Ascending aorta (tissue), 2 donors: ENCODE results near the gene GPR25. TPM values are rescaled to one million over a fixed set of nuclear protein-coding genes. Genes with fewer than 3 reads are reported as not detected.

ENCODE experiments used
- DNase-seq, 2 donors: peaks; one replicate each; pipeline ENCODE4 v3.0.0-alpha.2; 2019; ENCODE audit warnings: low spot score in 2 of 2
- H3K27ac ChIP-seq, 2 donors: fragments of 200-600 bp; sonication (generic); one replicate each; pipeline ENCODE4 v1.5.1; 2016 to 2017; ENCODE audit warnings: mild to moderate bottlenecking in 1 of 2
- H3K27me3 ChIP-seq: fragments of 200-600 bp; sonication (generic); one replicate; pipeline ENCODE4 v1.5.1; 2017
- H3K36me3 ChIP-seq, 2 donors: fragments of 200-600 bp; sonication (generic); one replicate each; pipeline ENCODE4 v1.5.1; 2016
- H3K4me1 ChIP-seq, 2 donors: fragments of 200-600 bp; sonication (generic); one replicate each; pipeline ENCODE4 v1.5.1; 2016 to 2017; ENCODE audit warnings: mild to moderate bottlenecking in 1 of 2
- H3K4me3 ChIP-seq, 2 donors: fragments of 200-600 bp; sonication (generic); one replicate each; pipeline ENCODE4 v1.5.1; 2016 to 2017; ENCODE audit warnings: mild to moderate bottlenecking in 1 of 2
- H3K9me3 ChIP-seq, 2 donors: fragments of 200-600 bp; sonication (generic); one replicate each; pipeline ENCODE4 v1.5.1; 2016
- CTCF ChIP-seq, 3 experiments: fragments of 200-600 bp in 2 of 3; fragments of 450-650 bp in 1 of 3; sonication (generic) in 2 of 3; IDR thresholded peaks; one replicate each; pipeline ENCODE4 v1.5.1; 2016 to 2019; ENCODE audit warnings: antibody characterized with exemption in 3 of 3, mild to moderate bottlenecking in 1 of 3, moderate library complexity in 1 of 3
- intact Hi-C: fragments of 100-400 bp; cut with DNase I; formaldehyde crosslinking; loops from one replicate; pipeline ENCODE4 v1.15.1; 2023
- total RNA-seq: library from RNA; depleted of rRNA; stranded (reverse); fragments of >200 nt; gene quantifications from one replicate; pipeline ENCODE4 v1.1.0, GENCODE V29; 2016

Gene GPR25
- not detected for total RNA-seq

GRCh38 chr1:200872446-200873115 lies at the start of gene GPR25:
GPR25 (plus strand) TSS chr1:200872981; CDS start chr1:200873038, 57 bp downstream.
- Histone ChIP-seq H3K4me1 (peaks cover 9 to 10% of the 10 kb centered on the region in 2 donors), H3K4me3 (peak within 1 kb of the TSS; percentile 46 to 53), H3K27me3 (no peaks in the 10 kb centered on the region), H3K36me3 (no peaks in the 10 kb centered on the region), H3K27ac (no peak within 1 kb of the TSS), H3K9me3 (no peaks in the 10 kb centered on the region)
- DNase-seq = peak in 1 of 2 donors; percentile 48
- no peak for TF ChIP-seq CTCF (IDR thresholded peaks at IDR 0.05)
- intact Hi-C loops = no loop called here

GRCh38 chr1:200831091-200831490 lies 41.7 kb upstream of the GPR25 start:
- Histone ChIP-seq H3K27ac (no peak overlapping the region), H3K9me3 (no peaks in the 10 kb centered on the region), H3K27me3 (no peaks in the 10 kb centered on the region), H3K36me3 (peaks cover 0 to 6% of the 10 kb centered on the region in 2 donors), H3K4me3 (no peak overlapping the region), H3K4me1 (no peaks in the 10 kb centered on the region)
- DNase-seq = no peak
- no peak for TF ChIP-seq CTCF (IDR thresholded peaks at IDR 0.05)
- intact Hi-C loops = no loop called here

- peaks cover 0 to 10% of the 10 kb centered on the region in 2 donors for H3K9me3 ChIP-seq
- H3K27me3 ChIP-seq = no peaks in the 10 kb centered on the region
- intact Hi-C loops = no loop called here
- H3K4me3 ChIP-seq = no peak overlapping the region
- DNase-seq = no peak
- no peak overlapping the region for H3K27ac ChIP-seq
- H3K4me1 ChIP-seq = no peaks in the 10 kb centered on the region
- H3K36me3 ChIP-seq = peaks cover 0 to 11% of the 10 kb centered on the region in 2 donors
- TF ChIP-seq CTCF (IDR thresholded peaks at IDR 0.05) = no peak
Observed at GRCh38 chr1:200834383-200834782, 38.4 kb upstream of the GPR25 start.

GRCh38 chr1:200836213-200836612 lies 36.6 kb upstream of the GPR25 start:
- H3K27ac ChIP-seq = no peak overlapping the region
- no peak overlapping the region for H3K4me3 ChIP-seq
- H3K9me3 ChIP-seq = peaks cover 0 to 10% of the 10 kb centered on the region in 2 donors
- H3K36me3 ChIP-seq = peaks cover 0 to 11% of the 10 kb centered on the region in 2 donors
- H3K27me3 ChIP-seq = no peaks in the 10 kb centered on the region
- intact Hi-C loops = no loop called here
- no peak for DNase-seq
- no peaks in the 10 kb centered on the region for H3K4me1 ChIP-seq
- TF ChIP-seq CTCF (IDR thresholded peaks at IDR 0.05) = no peak

- Histone ChIP-seq H3K27me3 (no peaks in the 10 kb centered on the region), H3K27ac (no peak overlapping the region), H3K9me3 (peaks cover 0 to 10% of the 10 kb centered on the region in 2 donors), H3K4me1 (no peaks in the 10 kb centered on the region), H3K36me3 (peaks cover 7 to 11% of the 10 kb centered on the region in 2 donors), H3K4me3 (no peak overlapping the region)
- DNase-seq = no peak
- intact Hi-C loops = no loop called here
- peak in 2 of 3 experiments; percentile 29 to 40 for TF ChIP-seq CTCF (IDR thresholded peaks at IDR 0.05)
Observed at GRCh38 chr1:200837931-200838571, 34.7 kb upstream of the GPR25 start.
